HCT116 (cell line): ENCODE data around the gene GPR39. TPM values are rescaled to one million over a fixed set of nuclear protein-coding genes. Genes with fewer than 3 reads are reported as not detected.

Experiments
- ATAC-seq: fragments of 200-7000 bp; cut with Tn5 transposase; 2 replicates; pipeline ENCODE4 v1.9.1; 2020; ENCODE audit warnings: mild to moderate bottlenecking, moderate library complexity
- BruUV-seq: library from RNA; stranded (reverse); fragments of 400-500 nt; replicated peaks from 2 replicates; lab custom pipeline; 2021; lab: Mats Ljungman, UMichigan
- CTCF ChIA-PET: fragments of 300-600 bp; sonication (Branson Sonifier 250); formaldehyde crosslinking; loops from one replicate; lab custom pipeline; 2021; ENCODE audit warnings: antibody characterized with exemption; lab: Charles Lee
- POLR2A ChIA-PET: fragments of 300-600, 350-600 bp; sonication (Branson Sonifier 250); formaldehyde crosslinking; loops from one replicate; lab custom pipeline; 2021; ENCODE audit warnings: antibody characterized with exemption; lab: Charles Lee
- RAD21 ChIA-PET, 2 experiments: fragments of 300-600 bp; sonication (Branson Sonifier 250); formaldehyde crosslinking; loops; one replicate each; lab custom pipeline; 2023; ENCODE audit warnings: low total read pairs in 2 of 2; ENCODE audit not compliant: uncharacterized antibody in 2 of 2, unreplicated experiment in 2 of 2, low non-redundant PET in 1 of 2; lab: Charles Lee
- DNase-seq: peaks from one replicate; pipeline ENCODE4 v3.0.0-alpha.2; 2010; ENCODE audit warnings: low read depth, low spot score
- H2AFZ ChIP-seq: fragments of 200-600 bp; shearing (Covaris generic), sonication (generic); 2 replicates; pipeline ENCODE4 v1.6.1; 2017; ENCODE audit warnings: low read depth, mixed run types, mixed read lengths, antibody characterized with exemption, low read length; ENCODE audit not compliant: poor library complexity, severe bottlenecking
- H3K27ac ChIP-seq: 2 replicates; pipeline ENCODE4 v1.5.1; 2012; ENCODE audit warnings: low read depth, low read length
- H3K27me3 ChIP-seq: fragments of 200-600 bp; sonication (generic); 2 replicates; pipeline ENCODE4 v1.6.1; 2016; ENCODE audit warnings: mixed run types, low read length, mixed read lengths; ENCODE audit not compliant: insufficient read depth
- H3K36me3 ChIP-seq, 2 experiments: fragments of 200-500 bp in 1 of 2; fragments of 200-600 bp in 1 of 2; sonication (Bioruptor generic) in 1 of 2; sonication (generic) in 1 of 2; 2 replicates each; pipeline versions ENCODE4 v1.5.1 to v1.6.1; 2014 to 2016; ENCODE audit warnings: low read length in 2 of 2, inconsistent platforms in 1 of 2, mixed read lengths in 1 of 2, mixed run types in 1 of 2; ENCODE audit not compliant: insufficient read depth in 2 of 2, control insufficient read depth in 1 of 2
- H3K4me1 ChIP-seq, 2 experiments: fragments of 200-600 bp in 1 of 2; sonication (generic) in 1 of 2; 2 replicates each; pipeline versions ENCODE4 v1.5.1 to v1.6.1; 2012 to 2017; ENCODE audit warnings: low read length in 2 of 2, inconsistent platforms in 1 of 2, mild to moderate bottlenecking in 1 of 2, mixed read lengths in 1 of 2, mixed run types in 1 of 2, moderate library complexity in 1 of 2; ENCODE audit not compliant: insufficient read depth in 2 of 2, control insufficient read depth in 1 of 2
- H3K4me2 ChIP-seq: fragments of 200-600 bp; sonication (generic); 2 replicates; pipeline ENCODE4 v1.6.1; 2017; ENCODE audit warnings: mixed run types, low read length, mixed read lengths
- H3K4me3 ChIP-seq, 2 experiments: fragments of 200-600 bp in 1 of 2; sonication (generic) in 1 of 2; replicated peaks in 1 of 2; 2 replicates each; pipeline ENCODE4 v1.5.1; 2011 to 2016; ENCODE audit warnings: low read length in 2 of 2, control low read depth in 1 of 2, low read depth in 1 of 2, mild to moderate bottlenecking in 1 of 2, mixed read lengths in 1 of 2, mixed run types in 1 of 2
- H3K79me2 ChIP-seq: fragments of 200-600 bp; sonication (generic); 2 replicates; pipeline ENCODE4 v1.6.1; 2017; ENCODE audit warnings: mild to moderate bottlenecking, mixed run types, low read length, moderate library complexity, mixed read lengths; ENCODE audit not compliant: insufficient read depth
- H3K9ac ChIP-seq: fragments of 200-600 bp; sonication (generic); 2 replicates; pipeline ENCODE4 v1.6.1; 2016; ENCODE audit warnings: low read length, mixed read lengths
- H3K9me2 ChIP-seq: fragments of 200-600 bp; sonication (generic), shearing (Covaris generic); 2 replicates; pipeline ENCODE4 v1.6.1; 2017; ENCODE audit warnings: mixed run types, mild to moderate bottlenecking, moderate library complexity; ENCODE audit not compliant: insufficient read depth
- H3K9me3 ChIP-seq, 2 experiments: fragments of 200-500 bp in 1 of 2; fragments of 200-600 bp in 1 of 2; sonication (Bioruptor generic) in 1 of 2; sonication (generic) in 1 of 2; 2 replicates each; pipeline ENCODE4 v1.6.1; 2014 to 2017; ENCODE audit warnings: low read length in 2 of 2, mixed read lengths in 2 of 2, inconsistent platforms in 1 of 2, low read depth in 1 of 2, mild to moderate bottlenecking in 1 of 2, mixed run types in 1 of 2, moderate library complexity in 1 of 2; ENCODE audit not compliant: control insufficient read depth in 1 of 2, insufficient read depth in 1 of 2
- H4K20me1 ChIP-seq: fragments of 200-600 bp; sonication (generic), shearing (Covaris generic); 2 replicates; pipeline ENCODE4 v1.6.1; 2017; ENCODE audit warnings: mixed run types, mild to moderate bottlenecking, moderate library complexity; ENCODE audit not compliant: insufficient read depth
- ATF3 ChIP-seq: IDR thresholded peaks from 2 replicates; pipeline ENCODE4 v1.6.1; 2012
- CBX3 ChIP-seq: IDR thresholded peaks from 2 replicates; pipeline ENCODE4 v1.6.1; 2012; ENCODE audit warnings: low read depth
- ELF1 ChIP-seq: IDR thresholded peaks from 2 replicates; pipeline ENCODE4 v1.6.1; 2012; ENCODE audit warnings: low read depth, borderline replicate concordance
- EZH2 ChIP-seq: fragments of 200-600 bp; sonication (generic); IDR thresholded peaks from 2 replicates; pipeline ENCODE4 v1.6.1; 2017; ENCODE audit warnings: antibody characterized with exemption, mixed run types
- EZH2phosphoT487 ChIP-seq: fragments of 200-600 bp; IDR thresholded peaks from 2 replicates; pipeline ENCODE4 v1.6.1; 2018; ENCODE audit warnings: antibody characterized with exemption, borderline replicate concordance
- FOSL1 ChIP-seq: IDR thresholded peaks from 2 replicates; pipeline ENCODE4 v1.6.1; 2012; ENCODE audit warnings: low read depth
- JUND ChIP-seq: IDR thresholded peaks from 2 replicates; pipeline ENCODE4 v1.6.1; 2012
- POLR2A ChIP-seq: IDR thresholded peaks from 2 replicates; pipeline ENCODE4 v1.7.0; 2011; ENCODE audit warnings: borderline replicate concordance; ENCODE audit not compliant: insufficient read depth, insufficient read length; ENCODE audit errors: extremely low read depth
- POLR2AphosphoS5 ChIP-seq: IDR thresholded peaks from 2 replicates; pipeline ENCODE4 v1.6.1; 2011; ENCODE audit warnings: mild to moderate bottlenecking, low read depth, low read length, moderate library complexity
- RAD21 ChIP-seq: IDR thresholded peaks from 2 replicates; pipeline ENCODE4 v1.6.1; 2012; ENCODE audit warnings: low read depth, mild to moderate bottlenecking
- SP1 ChIP-seq: IDR thresholded peaks from 2 replicates; pipeline ENCODE4 v1.6.1; 2012; ENCODE audit warnings: low read depth
- SRF ChIP-seq: IDR thresholded peaks from 2 replicates; pipeline ENCODE4 v1.6.1; 2012; ENCODE audit warnings: low read depth
- TCF7L2 ChIP-seq: IDR thresholded peaks from 2 replicates; pipeline ENCODE4 v1.7.0; 2011; ENCODE audit warnings: borderline replicate concordance, inconsistent platforms; ENCODE audit not compliant: insufficient read depth, insufficient read length; ENCODE audit errors: extremely low read depth
- ZFX ChIP-seq: fragments of 450-650 bp; IDR thresholded peaks from 2 replicates; pipeline ENCODE4 v1.6.1; 2017
- intact Hi-C: fragments of 100-400 bp; cut with micrococcal nuclease; formaldehyde crosslinking; loops from 2 replicates; pipeline ENCODE4 v1.10.0; 2022
- total RNA-seq: library from RNA; stranded (reverse); gene quantifications from one replicate; pipeline ENCODE4 v1.2.1, GENCODE V29; 2021; ENCODE audit not compliant: unreplicated experiment
- TF ChIP-seq, protein P1 (sequence below): IDR thresholded peaks from 2 replicates; pipeline ENCODE4 v1.6.1; 2012; ENCODE audit warnings: low read depth

The GPR39 gene
- total RNA-seq, 1 experiment from 2014 or later, result 5.1 TPM

GRCh38 chr2:132615329-132616085, 198.9 kb downstream of the GPR39 start (continued):
- no peak for TF ChIP-seq ELF1
- no peak for TF ChIP-seq JUND
- no peak for TF ChIP-seq ATF3
- no peak for TF ChIP-seq POLR2AphosphoS5
- no peak for TF ChIP-seq SRF
- no peak for TF ChIP-seq SP1
- no peak for TF ChIP-seq RAD21
- TF ChIP-seq CBX3, result no peak
- TF ChIP-seq ZFX, result no peak
- no peak for TF ChIP-seq EZH2
- TF ChIP-seq EZH2phosphoT487, result no peak
- TF ChIP-seq FOSL1, result no peak

GRCh38 chr2:132617989-132618388, 201.4 kb downstream of the GPR39 start:
- ChIA-PET RAD21 (no interaction called here), POLR2A (no interaction called here), CTCF (no interaction called here)
- Histone ChIP-seq H3K79me2 (no peaks in the 10 kb centered on the region), H3K36me3 (no peaks in the 10 kb centered on the region), H3K9me2 (no peaks in the 10 kb centered on the region), H3K4me1 (peaks cover 0 to 5% of the 10 kb centered on the region in 2 experiments; a peak in 2 of 4 replicates), H3K27ac (no peak overlapping the region), H4K20me1 (no peaks in the 10 kb centered on the region), H3K4me2 (no peak overlapping the region), H2AFZ (no peak overlapping the region), H3K9ac (no peak overlapping the region), H3K27me3 (no peaks in the 10 kb centered on the region), H3K4me3 (no peak overlapping the region), H3K9me3 (no peaks in the 10 kb centered on the region)
- no peak for TF ChIP-seq JUND
- no peak for TF ChIP-seq POLR2A
- no peak for TF ChIP-seq CBX3
- TF ChIP-seq TCF7L2, result no peak
- TF ChIP-seq, protein P1, sequence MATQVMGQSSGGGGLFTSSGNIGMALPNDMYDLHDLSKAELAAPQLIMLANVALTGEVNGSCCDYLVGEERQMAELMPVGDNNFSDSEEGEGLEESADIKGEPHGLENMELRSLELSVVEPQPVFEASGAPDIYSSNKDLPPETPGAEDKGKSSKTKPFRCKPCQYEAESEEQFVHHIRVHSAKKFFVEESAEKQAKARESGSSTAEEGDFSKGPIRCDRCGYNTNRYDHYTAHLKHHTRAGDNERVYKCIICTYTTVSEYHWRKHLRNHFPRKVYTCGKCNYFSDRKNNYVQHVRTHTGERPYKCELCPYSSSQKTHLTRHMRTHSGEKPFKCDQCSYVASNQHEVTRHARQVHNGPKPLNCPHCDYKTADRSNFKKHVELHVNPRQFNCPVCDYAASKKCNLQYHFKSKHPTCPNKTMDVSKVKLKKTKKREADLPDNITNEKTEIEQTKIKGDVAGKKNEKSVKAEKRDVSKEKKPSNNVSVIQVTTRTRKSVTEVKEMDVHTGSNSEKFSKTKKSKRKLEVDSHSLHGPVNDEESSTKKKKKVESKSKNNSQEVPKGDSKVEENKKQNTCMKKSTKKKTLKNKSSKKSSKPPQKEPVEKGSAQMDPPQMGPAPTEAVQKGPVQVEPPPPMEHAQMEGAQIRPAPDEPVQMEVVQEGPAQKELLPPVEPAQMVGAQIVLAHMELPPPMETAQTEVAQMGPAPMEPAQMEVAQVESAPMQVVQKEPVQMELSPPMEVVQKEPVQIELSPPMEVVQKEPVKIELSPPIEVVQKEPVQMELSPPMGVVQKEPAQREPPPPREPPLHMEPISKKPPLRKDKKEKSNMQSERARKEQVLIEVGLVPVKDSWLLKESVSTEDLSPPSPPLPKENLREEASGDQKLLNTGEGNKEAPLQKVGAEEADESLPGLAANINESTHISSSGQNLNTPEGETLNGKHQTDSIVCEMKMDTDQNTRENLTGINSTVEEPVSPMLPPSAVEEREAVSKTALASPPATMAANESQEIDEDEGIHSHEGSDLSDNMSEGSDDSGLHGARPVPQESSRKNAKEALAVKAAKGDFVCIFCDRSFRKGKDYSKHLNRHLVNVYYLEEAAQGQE, result no peak
- intact Hi-C loops, result no loop called here
- BruUV-seq, result no TSS peak
- ATAC-seq (no peak), DNase-seq (no peak)
